Activated CD8-positive, alpha-beta memory T cell treated with anti-CD3 and anti-CD28 coated beads, Interleukin-2, amount 10 ng/mL, durations not matched to agents 7 days and 5 days (primary cell): ENCODE data around the gene TMED7. TPM values are rescaled to one million over a fixed set of nuclear protein-coding genes. Genes with fewer than 3 reads are reported as not detected.
"Not testable (repeated sequence)": the region's sequence is repeated elsewhere in the genome, so short reads cannot be mapped to it uniquely, and the experiment has no call there.

ENCODE experiments used
- ATAC-seq: fragments of 150-1000 bp; cut with Tn5 transposase; one replicate; pipeline ENCODE4 v1.10.0; 2021; ENCODE audit warnings: moderate library complexity
- CTCF ChIA-PET: fragments of 350-600 bp; sonication (Branson Sonifier 250); formaldehyde crosslinking; loops from one replicate; lab custom pipeline; 2021; ENCODE audit warnings: antibody characterized with exemption; lab: Charles Lee
- DNase-seq: peaks from one replicate; pipeline ENCODE4 v3.0.0-alpha.2; 2020
- H3K27ac Mint-ChIP-seq: one replicate; pipeline ENCODE4 v1.8.0; 2021; ENCODE audit warnings: mild to moderate bottlenecking, mixed read lengths
- H3K27me3 Mint-ChIP-seq: one replicate; pipeline ENCODE4 v1.8.0; 2021; ENCODE audit warnings: mixed read lengths
- H3K36me3 Mint-ChIP-seq: one replicate; pipeline ENCODE4 v1.8.0; 2021; ENCODE audit warnings: mild to moderate bottlenecking, mixed read lengths
- H3K4me1 Mint-ChIP-seq: one replicate; pipeline ENCODE4 v1.8.0; 2021; ENCODE audit warnings: mixed read lengths
- H3K4me3 Mint-ChIP-seq: one replicate; pipeline ENCODE4 v1.8.0; 2021; ENCODE audit warnings: mild to moderate bottlenecking, moderate library complexity, mixed read lengths
- H3K9me3 Mint-ChIP-seq: one replicate; pipeline ENCODE4 v1.8.0; 2022; ENCODE audit warnings: low read depth, mixed read lengths
- total RNA-seq, 2 experiments: library from RNA; stranded (reverse); gene quantifications; one replicate each; pipeline ENCODE4 v1.2.3, GENCODE V29; 2021

Gene TMED7
- 10 to 100 TPM; 41.8 to 44.3 TPM for total RNA-seq

DNA sequence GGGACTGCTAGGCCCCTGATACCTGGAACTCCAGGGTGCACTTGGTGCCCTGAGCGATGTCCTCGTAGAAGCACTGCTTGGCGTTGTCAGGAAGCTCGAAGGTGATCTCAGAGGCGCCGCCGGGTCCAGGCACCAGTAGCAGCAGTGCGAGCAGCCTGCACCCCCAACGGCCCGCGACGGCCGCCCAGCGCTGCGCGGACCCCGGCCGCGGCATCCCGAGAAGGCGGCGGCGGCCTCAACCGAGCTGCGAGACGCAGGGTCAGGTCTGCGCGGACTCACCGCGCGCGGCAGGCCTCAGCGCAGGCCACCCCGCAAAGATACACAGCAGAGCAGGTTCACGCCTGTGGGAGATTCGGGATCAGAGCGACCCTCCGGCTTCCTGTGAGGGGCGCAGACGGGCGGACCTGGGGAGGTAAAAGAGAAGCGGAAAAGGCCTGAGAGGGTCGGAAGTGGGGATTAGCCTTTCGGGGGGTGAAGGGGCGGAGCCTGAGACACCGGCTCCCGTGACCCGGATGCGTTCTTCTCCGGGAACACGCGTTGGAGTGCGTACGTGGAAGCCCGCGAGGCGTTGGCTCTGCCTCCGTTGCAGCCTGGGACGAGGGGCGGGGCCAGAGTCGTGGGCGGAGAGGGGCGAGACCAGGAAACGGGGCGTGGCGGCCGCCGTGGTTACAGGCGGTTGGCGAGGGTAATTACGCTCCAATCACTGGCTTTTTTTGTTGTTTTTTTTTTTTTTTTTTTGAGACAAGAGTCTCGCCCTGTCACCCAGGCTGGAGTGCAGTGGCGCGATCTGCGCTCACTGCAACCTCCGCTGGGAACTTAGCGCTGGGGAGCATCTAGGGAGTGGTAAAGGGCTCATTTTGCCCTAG, at the start of gene TMED7:
TSS of gene TMED7 (minus strand) at position 458 of the 866 bp plus-strand sequence. CDS start at position 214, 244 bp downstream.
- ATAC-seq (peak; percentile 94), DNase-seq (peak; percentile 100)
- no peak within 1 kb of the TSS for H3K27ac Mint-ChIP-seq
- H3K4me1 Mint-ChIP-seq: peaks cover 29% of the 10 kb centered on the region
- CTCF ChIA-PET: interaction anchor here (0.8 to 3.5 kb wide), 8 partner anchors 9 to 215 kb away, joined by 3 to 20 read pairs (median 4); partner anchors contain the start of genes ATG12 and TICAM2
- H3K36me3 Mint-ChIP-seq: peaks cover 11% of the 10 kb centered on the region
- no peaks in the 10 kb centered on the region for H3K9me3 Mint-ChIP-seq
- no peaks in the 10 kb centered on the region for H3K27me3 Mint-ChIP-seq
- no peak within 1 kb of the TSS for H3K4me3 Mint-ChIP-seq

DNA sequence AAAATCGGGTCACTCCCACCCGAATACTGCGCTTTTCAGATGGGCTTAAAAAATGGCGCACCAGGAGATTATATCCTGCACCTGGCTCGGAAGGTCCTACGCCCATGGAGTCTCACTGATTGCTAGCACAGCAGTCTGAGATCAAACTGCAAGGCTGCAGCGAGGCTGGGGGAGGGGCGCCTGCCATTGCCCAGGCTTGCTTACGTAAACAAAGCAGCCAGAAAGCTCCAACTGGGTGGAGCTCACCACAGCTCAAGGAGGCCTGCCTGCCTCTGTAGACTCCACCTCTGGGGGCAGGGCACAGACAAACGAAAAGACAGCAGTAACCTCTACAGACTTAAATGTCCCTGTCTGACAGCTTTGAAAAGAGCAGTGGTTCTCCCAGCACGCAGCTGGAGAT, 48.9 kb upstream of the TMED7 start:
- H3K4me1 Mint-ChIP-seq, H3K36me3 Mint-ChIP-seq, ATAC-seq, H3K27ac Mint-ChIP-seq, H3K4me3 Mint-ChIP-seq, H3K9me3 Mint-ChIP-seq, CTCF ChIA-PET, DNase-seq: not testable (repeated sequence)
- H3K27me3 Mint-ChIP-seq: peaks cover 46% of the 10 kb centered on the region

DNA sequence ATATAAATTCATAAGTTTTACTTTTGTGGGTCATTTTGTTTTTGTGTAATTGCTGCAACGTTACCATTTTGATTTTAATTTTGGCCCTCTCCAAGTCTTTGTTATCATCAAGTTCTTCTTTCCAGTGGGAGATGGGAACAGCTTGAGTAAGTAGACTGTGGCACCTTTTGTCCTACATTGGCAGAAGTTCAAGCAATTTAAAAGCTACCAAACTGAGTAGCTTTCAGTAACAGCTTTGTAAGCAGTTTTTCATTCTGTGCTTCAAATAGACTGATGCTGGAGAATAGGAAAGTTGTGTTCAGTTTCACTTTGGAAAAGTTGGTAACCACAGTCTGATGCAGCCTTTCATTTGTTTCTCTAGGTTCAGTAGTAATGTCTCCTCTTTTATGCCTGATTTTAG, 47.8 kb upstream of the TMED7 start:
- no peak for DNase-seq
- H3K36me3 Mint-ChIP-seq: no peaks in the 10 kb centered on the region
- peaks cover 5% of the 10 kb centered on the region for H3K9me3 Mint-ChIP-seq
- no peak for ATAC-seq
- no peak overlapping the region for H3K27ac Mint-ChIP-seq
- H3K4me1 Mint-ChIP-seq: no peaks in the 10 kb centered on the region
- CTCF ChIA-PET: interaction anchor here (1.2 kb wide), 1 partner anchor 9 kb away, joined by 3 read pairs; no protein-coding TSS in a partner anchor
- H3K4me3 Mint-ChIP-seq: no peak overlapping the region
- peaks cover 55% of the 10 kb centered on the region for H3K27me3 Mint-ChIP-seq

GRCh38 chr5:115671939-115672338, 46.1 kb upstream of the TMED7 start:
- DNase-seq (no peak), ATAC-seq (no peak)
- H3K27me3 Mint-ChIP-seq: peaks cover 53% of the 10 kb centered on the region
- H3K4me1 Mint-ChIP-seq: no peaks in the 10 kb centered on the region
- H3K27ac Mint-ChIP-seq: no peak overlapping the region
- peaks cover 9% of the 10 kb centered on the region for H3K9me3 Mint-ChIP-seq
- no peak overlapping the region for H3K4me3 Mint-ChIP-seq
- CTCF ChIA-PET: no interaction called here
- H3K36me3 Mint-ChIP-seq: peaks cover 2% of the 10 kb centered on the region

DNA sequence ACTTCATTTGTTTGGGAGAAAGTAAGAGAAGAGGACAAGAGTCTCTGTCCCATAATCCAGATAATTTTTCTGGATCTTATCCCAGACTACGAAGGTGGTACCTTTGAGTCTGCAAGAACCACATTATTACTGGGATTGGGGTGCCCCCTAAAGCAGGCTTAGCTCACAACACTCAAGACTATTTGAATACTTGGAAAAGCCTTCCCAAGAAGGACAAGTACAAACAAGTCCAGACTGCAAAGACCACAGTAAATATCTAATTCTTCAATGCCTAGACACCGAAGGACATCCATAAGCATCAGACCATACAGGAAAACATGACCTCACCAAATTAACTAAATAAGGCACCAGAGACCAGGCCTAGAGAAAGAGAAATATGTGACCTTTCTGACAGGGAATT, 40.2 kb upstream of the TMED7 start:
- CTCF ChIA-PET: no interaction called here
- Mint-ChIP-seq H3K27me3 (peaks cover 40% of the 10 kb centered on the region), H3K4me3 (no peak overlapping the region), H3K9me3 (peaks cover 9% of the 10 kb centered on the region), H3K36me3 (peaks cover 2% of the 10 kb centered on the region), H3K27ac (no peak overlapping the region), H3K4me1 (no peaks in the 10 kb centered on the region)
- DNase-seq: no peak
- no peak for ATAC-seq

- Mint-ChIP-seq H3K4me1 (no peaks in the 10 kb centered on the region), H3K27me3 (peaks cover 50% of the 10 kb centered on the region), H3K36me3 (no peaks in the 10 kb centered on the region), H3K9me3 (no peaks in the 10 kb centered on the region), H3K27ac (no peak overlapping the region), H3K4me3 (no peak overlapping the region)
- no peak for ATAC-seq
- no peak for DNase-seq
- CTCF ChIA-PET: no interaction called here
Measured at GRCh38 chr5:115661563-115661962, 35.7 kb upstream of the TMED7 start.

DNA sequence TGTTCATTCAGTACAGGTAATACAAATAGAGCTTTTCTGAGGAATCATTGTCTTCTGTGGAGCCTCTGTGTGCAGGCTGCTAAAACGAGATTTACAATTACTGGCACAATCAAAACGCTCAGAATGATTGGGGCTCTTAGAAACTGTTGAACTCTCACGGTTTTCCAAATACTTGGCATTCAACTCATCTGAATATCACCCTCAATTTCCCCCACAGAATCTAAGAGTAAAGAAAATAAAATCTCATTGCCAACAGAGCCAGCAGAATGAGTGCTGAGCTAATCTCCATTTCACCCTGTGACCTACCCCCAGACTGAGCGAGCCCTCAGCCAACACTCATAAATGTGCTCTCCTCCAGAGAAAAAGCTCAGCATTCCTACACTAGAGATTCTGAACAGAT, 35.3 kb upstream of the TMED7 start:
- Mint-ChIP-seq H3K27me3 (peaks cover 51% of the 10 kb centered on the region), H3K4me3 (no peak overlapping the region), H3K27ac (no peak overlapping the region), H3K9me3 (no peaks in the 10 kb centered on the region), H3K4me1 (no peaks in the 10 kb centered on the region), H3K36me3 (no peaks in the 10 kb centered on the region)
- no peak for ATAC-seq
- CTCF ChIA-PET: interaction anchor here (1.4 kb wide), 1 partner anchor 19 kb away, joined by 3 read pairs; no protein-coding TSS in a partner anchor
- DNase-seq: no peak

DNA sequence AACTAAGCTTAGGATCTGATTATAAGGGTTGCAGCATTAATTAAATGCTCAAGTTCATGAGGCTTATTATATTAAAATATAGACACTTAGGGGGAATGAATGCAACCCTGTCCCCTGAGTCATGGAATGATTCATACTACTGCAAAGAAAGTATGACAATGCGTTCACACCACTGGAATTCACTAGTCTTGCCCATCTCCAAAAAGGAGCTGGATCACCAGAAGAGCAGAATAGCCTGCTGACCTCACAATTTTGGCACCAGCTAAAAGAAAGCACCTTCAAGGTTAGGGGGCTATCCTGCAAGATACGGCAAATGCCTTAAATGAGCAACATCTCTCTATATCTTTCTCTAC, 32.0 kb upstream of the TMED7 start:
- Mint-ChIP-seq H3K9me3 (no peaks in the 10 kb centered on the region), H3K4me1 (no peaks in the 10 kb centered on the region), H3K4me3 (no peak overlapping the region), H3K27ac (no peak overlapping the region), H3K36me3 (no peaks in the 10 kb centered on the region), H3K27me3 (peaks cover 47% of the 10 kb centered on the region)
- CTCF ChIA-PET: no interaction called here
- DNase-seq: no peak
- ATAC-seq: no peak

GRCh38 chr5:115657125-115657880, 31.5 kb upstream of the TMED7 start:
- Mint-ChIP-seq H3K4me1 (no peaks in the 10 kb centered on the region), H3K27ac (no peak overlapping the region), H3K27me3 (peaks cover 46% of the 10 kb centered on the region), H3K9me3 (no peaks in the 10 kb centered on the region), H3K4me3 (no peak overlapping the region), H3K36me3 (no peaks in the 10 kb centered on the region)
- DNase-seq (no peak), ATAC-seq (no peak)
- CTCF ChIA-PET: no interaction called here

DNA sequence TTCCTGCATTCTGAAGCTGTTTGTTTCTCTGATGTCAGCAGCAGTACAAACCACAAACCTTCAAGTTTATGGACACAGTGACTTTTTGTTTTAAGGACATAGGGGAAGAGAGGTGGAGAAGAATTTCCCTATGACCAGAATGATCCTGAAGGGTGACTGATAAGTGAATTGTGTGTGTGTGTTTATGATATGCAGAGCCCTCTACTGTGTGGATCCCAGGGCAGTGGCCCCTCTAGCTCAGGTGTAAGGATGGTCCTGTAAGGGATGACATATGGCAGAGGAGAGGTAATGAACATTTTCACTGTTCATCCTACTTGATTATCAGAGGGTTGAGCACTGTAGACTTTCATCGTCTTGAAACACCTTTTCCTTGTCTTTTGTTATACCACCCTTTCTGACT, 30.6 kb upstream of the TMED7 start:
- CTCF ChIA-PET: no interaction called here
- H3K4me3 Mint-ChIP-seq: no peak overlapping the region
- H3K36me3 Mint-ChIP-seq: no peaks in the 10 kb centered on the region
- peaks cover 41% of the 10 kb centered on the region for H3K27me3 Mint-ChIP-seq
- no peaks in the 10 kb centered on the region for H3K4me1 Mint-ChIP-seq
- DNase-seq: no peak
- ATAC-seq: no peak
- H3K9me3 Mint-ChIP-seq: no peaks in the 10 kb centered on the region
- H3K27ac Mint-ChIP-seq: no peak overlapping the region

- H3K4me1 Mint-ChIP-seq: no peaks in the 10 kb centered on the region
- H3K36me3 Mint-ChIP-seq: no peaks in the 10 kb centered on the region
- no peak overlapping the region for H3K27ac Mint-ChIP-seq
- H3K4me3 Mint-ChIP-seq: no peak overlapping the region
- H3K9me3 Mint-ChIP-seq: no peaks in the 10 kb centered on the region
- DNase-seq: no peak
- peaks cover 40% of the 10 kb centered on the region for H3K27me3 Mint-ChIP-seq
- CTCF ChIA-PET: no interaction called here
- ATAC-seq: no peak
Measured at GRCh38 chr5:115655994-115656393, 30.2 kb upstream of the TMED7 start.

- H3K4me3 Mint-ChIP-seq: no peak overlapping the region
- H3K27me3 Mint-ChIP-seq: peaks cover 33% of the 10 kb centered on the region
- no peaks in the 10 kb centered on the region for H3K36me3 Mint-ChIP-seq
- H3K9me3 Mint-ChIP-seq: no peaks in the 10 kb centered on the region
- ATAC-seq (no peak), DNase-seq (no peak)
- CTCF ChIA-PET: no interaction called here
- H3K4me1 Mint-ChIP-seq: no peaks in the 10 kb centered on the region
- H3K27ac Mint-ChIP-seq: no peak overlapping the region
Measured at GRCh38 chr5:115649541-115649940, 23.7 kb upstream of the TMED7 start.

- ATAC-seq: no peak
- Mint-ChIP-seq H3K27me3 (peaks cover 45% of the 10 kb centered on the region), H3K4me3 (no peak overlapping the region), H3K27ac (no peak overlapping the region), H3K9me3 (no peaks in the 10 kb centered on the region), H3K36me3 (no peaks in the 10 kb centered on the region), H3K4me1 (no peaks in the 10 kb centered on the region)
- CTCF ChIA-PET: no interaction called here
- no peak for DNase-seq
Measured at GRCh38 chr5:115648056-115648455, 22.2 kb upstream of the TMED7 start.

GRCh38 chr5:115645386-115645785, 19.6 kb upstream of the TMED7 start:
- H3K27ac Mint-ChIP-seq, DNase-seq, H3K36me3 Mint-ChIP-seq, H3K9me3 Mint-ChIP-seq, H3K4me3 Mint-ChIP-seq, H3K4me1 Mint-ChIP-seq, ATAC-seq, CTCF ChIA-PET: not testable (repeated sequence)
- peaks cover 58% of the 10 kb centered on the region for H3K27me3 Mint-ChIP-seq
